GM21737 (cell line): ENCODE measurements around the gene CCSER1.
"Not testable (repeated sequence)": the region's sequence is repeated elsewhere in the genome, so short reads cannot be mapped to it uniquely, and the experiment has no call there.

Experiments
- ATAC-seq: cut with Tn5 transposase; IDR thresholded peaks from one replicate; pipeline ENCODE4 v1.9.1; 2021; ENCODE audit warnings: mild to moderate bottlenecking, moderate library complexity; ENCODE audit not compliant: unreplicated experiment

The CCSER1 gene

DNA sequence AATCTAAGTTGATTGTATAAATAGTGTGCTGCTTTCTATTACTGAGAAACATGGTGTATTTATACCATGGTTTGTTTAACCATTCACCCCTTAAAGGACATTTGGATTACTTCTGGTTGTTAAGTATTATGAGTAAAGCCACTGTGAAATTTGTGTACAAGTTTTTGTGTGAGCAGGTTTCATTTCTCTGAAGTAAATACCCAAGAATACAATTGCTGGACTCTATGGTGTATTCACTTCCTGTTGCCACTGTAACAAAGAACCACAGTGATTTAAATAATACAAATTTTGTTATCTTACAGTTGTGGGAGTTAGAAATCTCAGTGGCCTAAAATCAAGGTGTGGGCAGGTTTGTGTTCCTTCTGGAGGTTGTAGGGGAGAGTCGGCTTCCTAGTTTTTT is 869.6 kb downstream of the CCSER1 start:
- ATAC-seq, result no peak

DNA sequence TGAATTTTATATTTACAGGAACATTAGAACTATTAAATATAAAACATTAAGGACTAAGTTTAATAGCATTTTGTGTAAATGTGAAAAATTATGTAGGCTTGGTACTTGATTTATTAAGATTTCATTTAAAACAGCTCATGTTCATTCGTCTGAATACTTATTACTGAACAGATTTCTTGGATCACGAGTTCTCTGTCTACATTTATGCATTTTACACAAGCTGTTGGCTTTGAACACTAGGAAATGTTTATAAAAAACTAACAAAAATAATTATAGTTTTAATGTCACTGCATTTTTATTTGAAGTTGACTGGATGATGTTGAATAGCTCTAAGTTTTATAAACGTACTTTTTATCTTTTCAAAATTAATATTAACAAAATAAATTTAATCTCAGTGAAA is 888.7 kb downstream of the CCSER1 start:
- ATAC-seq, result no peak

DNA sequence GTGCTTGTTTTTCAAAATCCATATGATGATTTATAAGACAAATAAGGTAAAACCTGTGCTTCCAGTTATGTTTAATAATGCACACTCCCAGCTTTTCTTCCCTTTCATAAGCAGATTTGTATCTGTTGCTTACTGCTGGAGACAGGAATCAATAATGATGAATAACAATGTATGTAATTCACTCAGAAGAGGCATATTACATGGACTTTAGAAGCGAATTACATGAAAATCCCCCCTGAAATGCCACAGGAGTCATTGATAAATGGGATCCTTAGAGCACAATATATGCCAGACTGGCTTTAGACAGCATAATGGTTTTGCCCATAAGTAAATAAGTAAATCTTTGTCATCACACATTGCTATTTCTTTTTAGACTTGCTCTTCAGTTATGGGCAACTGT is 892.3 kb downstream of the CCSER1 start:
- no peak for ATAC-seq

DNA sequence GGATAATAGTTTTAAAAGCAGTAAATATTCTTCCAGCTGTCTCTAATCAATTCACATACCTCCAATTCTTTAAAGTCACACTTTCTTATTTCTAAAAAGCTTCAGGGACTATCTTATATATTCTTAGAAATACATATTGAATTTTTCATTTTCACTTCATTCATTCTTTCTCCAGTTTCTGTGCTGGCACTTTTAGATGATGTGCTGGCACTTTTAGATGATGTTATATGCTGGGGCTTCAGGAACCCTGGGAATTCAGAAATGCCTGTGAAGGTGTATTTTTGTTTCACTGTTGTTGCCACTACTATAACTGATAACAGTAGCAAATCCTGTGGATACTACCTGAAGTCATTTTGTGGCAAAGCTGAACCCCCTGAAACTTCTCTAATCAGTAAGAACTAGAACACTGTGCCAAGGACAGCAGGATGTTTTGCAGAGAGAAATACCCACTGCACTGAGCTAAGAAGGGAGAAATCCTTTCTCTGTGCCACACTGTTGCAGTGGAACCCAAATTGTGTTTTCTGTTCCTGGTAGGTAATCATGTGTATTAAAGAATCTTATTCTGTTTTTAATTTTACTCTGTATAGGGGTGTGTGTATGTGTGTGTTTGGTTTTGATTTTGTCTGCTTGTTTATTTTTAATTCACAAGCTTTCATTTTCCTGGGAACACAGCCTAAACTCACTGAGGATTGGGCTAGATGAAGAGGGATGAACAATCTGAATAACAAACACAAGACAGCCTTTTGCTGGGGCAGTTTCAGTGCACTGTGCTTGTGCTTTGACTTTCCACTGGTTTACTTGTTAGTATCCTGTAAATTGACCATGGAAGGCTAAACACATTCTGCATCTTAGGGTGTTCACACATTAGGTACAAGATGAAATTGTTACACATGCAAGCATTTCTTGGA is 898.3 kb downstream of the CCSER1 start:
- ATAC-seq, result no peak

DNA sequence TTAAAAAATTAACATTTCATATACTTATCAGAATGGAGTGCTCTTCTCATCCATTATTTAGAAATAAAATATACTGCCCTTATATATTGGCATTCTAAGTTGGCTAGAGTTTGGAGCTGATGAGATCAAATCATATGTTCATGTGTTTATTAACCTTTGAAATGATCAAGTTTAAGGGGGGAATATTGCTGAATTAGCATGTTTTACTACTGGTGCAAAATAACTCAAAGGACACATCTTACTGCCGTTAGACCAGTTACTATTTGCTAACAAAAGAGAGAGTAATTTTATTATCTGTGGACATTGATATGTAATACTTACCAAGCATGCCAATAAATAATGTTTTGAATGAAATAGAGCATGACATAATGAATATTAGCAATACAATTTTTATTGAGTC is 901.0 kb downstream of the CCSER1 start:
- ATAC-seq, result no peak

DNA sequence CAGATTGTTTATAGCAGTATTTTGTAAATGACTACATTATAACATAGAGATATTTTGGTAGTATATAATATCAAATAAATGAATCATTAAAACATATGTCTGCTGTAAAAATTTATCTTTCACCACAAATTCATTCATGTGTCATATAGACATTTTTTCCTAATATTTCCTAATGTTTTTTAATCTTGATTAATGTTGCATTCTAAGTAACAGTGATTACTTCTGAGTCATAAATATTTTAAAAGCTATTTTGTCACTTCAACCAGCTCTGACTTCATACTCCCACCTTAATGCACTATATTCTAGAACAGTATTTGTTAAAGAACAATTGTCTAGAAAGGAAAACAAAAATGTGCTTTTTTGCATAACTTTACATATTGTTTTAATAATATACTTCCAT is 904.6 kb downstream of the CCSER1 start:
- no peak for ATAC-seq

DNA sequence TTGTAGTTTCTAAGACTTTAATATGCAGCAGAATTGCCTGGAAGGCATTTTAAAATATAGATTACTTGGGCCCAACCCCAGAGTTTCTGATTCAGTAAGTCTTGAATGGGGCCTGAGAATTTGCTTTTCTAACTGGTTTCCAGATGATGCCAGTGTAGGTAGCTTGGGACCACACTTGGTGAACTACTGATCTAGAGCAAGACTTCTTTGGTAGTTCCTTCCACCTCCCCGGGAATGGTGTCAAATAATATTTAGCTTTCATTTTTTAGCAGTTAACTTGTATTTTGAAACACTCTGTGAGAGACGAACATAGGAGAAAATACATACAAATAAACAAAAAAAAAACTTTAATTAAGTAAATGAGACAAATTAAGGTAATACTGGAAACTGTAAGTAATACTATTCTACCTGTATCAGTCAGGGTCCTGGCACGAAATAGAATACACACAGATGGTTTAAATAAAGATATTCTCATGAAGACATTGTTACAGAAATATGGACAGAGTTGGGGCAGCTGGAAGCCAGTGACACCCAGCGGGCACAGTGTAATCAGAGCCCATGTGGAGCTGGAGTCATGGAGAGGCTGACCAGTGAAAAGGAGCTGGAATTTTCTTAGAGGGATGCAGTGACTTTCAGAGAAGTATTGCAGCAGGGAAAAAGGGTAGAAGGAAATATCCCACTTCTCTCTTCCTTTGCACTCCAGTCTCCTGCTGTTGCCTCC is 905.7 kb downstream of the CCSER1 start:
- no peak for ATAC-seq

DNA sequence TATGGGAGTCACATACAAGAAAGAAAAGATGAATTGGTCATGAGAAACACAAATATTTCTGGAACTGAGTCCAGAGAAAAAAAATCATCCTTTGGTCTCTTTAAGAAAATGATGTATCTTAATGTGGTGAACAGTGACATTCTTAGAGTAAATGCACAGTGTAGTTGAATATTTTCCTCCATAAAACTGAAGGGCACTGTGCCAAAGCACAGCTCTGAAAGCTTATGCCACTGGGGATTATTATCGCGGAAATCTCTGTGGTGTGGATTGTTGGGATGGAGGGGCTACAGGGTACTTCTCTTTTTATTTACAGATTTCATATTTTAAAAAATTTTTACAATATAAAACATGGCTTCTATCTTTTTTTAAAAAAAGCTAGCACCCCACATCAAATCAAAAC is 908.1 kb downstream of the CCSER1 start:
- no peak for ATAC-seq

DNA sequence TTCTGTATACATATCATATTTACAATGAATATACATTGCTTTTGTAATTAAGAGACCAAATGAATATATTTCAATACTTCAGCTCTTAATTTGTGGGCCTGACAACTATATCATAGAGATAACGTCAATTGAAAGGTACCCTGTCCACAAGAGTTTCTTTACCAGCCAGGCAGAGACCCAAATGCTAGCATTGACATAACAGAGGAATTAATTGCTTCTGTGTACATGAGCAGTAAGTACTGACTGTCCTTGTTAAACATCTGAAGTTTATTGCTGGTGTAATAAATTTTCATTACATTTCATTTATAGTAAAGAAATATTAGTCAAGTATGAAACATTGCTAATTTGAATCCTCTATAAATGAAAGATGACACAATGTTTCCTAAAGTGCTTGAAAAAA is 910.8 kb downstream of the CCSER1 start:
- no peak for ATAC-seq

DNA sequence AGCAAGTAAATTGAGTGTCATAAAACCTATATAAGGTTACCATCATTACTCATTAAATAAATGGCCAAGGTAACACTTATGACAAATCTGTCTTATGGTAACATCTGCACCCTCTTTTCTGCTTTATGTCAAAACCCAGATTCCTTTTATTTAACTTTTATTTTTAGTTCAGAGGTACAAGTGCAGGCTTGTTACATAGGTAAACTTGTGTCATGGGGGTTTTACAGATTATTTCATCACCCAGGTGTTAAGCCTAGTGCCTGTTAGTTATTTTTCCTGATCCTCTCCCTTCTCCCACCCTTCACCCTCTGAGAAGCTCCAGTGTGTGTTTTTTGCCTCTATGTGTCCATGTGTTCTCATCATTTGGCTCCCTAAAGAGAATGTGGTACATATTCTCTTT is 930.7 kb downstream of the CCSER1 start:
- no peak for ATAC-seq

DNA sequence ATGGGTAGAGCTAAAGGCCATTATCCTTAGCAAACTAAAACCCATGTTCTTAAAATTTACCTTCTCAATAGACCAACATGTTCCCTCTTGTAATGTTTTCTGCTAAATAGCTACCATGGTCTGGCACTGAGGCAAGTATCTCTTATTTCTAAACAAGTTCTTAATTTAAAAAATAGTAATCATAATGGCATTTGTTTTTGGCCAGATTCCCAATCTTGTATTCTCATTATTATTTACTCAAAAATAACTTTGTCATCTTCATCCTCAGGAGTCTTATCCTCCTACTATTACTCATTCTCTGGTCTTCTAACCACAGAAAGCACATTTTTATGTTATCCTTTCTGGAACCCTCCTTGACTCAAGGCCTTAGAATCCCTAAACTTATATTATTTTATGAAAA is 931.2 kb downstream of the CCSER1 start:
- ATAC-seq, result no peak

DNA sequence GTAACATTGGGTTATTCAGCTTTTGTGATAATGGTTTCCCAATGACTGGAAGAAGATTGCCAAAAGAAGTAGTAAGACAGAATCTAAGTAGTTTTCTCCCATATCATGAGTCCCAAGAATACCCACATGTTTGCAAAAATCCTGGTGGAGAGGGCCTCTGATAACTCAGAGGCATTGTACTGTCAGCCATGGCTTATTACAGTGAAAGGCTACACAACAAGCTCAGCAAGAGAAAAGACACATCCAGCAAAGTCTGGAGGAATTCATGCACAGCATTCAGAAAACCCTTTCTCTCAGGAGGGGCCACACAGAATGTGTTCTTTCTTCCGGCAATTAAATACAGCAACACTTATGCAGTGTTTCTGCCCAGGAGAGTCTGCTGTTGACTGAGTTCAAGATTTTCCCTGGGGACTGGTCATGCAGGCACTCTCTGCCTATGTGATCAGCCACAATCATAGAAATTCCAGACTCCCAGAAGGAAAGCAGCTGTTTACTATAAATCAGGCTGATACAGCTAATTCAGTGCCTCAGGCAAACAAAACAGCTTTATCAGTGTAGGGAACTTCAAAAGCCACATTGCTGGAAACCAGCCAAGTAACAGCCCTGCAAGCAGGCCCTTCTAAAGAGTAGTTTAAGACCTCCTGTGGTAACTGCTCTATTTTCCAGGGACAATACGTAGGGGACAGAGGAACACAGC is 937.1 kb downstream of the CCSER1 start:
- ATAC-seq, result no peak

DNA sequence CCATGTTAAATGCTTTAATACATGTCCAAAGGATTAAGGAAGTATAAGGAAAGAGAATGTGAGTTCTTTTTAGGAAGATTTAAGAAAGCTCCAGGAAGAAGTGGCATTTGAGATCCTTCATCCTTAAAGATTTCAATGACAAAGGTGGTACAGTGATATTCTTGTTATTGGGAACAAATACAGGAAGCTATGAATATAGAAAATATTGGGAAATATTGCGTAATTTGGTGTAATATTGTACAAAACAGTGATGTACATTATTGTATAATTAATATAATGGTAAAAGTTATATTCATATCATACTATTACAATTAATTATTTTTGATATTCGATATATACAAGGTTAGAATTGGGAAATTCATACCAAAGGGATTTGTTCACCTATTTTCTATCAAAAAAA is 937.9 kb downstream of the CCSER1 start:
- ATAC-seq, result no peak

DNA sequence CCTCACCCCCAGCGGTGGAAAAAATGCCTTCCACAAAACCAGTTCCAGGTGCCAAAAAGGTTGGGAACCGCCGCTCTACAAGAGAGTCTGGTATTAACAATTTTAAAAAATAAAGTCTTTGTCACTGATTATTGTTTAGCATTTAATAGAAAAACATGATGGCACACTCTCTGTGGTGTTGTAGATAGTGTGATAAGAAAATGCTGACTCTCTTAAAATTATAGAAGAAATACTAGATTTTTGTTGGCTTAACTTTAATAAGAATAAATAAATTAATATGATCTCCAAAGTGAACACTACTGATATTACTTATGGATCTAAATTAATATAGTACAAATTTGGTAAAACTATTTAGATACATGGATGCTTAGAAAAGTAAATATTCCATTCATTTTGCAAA is 943.5 kb downstream of the CCSER1 start:
- ATAC-seq, result no peak

DNA sequence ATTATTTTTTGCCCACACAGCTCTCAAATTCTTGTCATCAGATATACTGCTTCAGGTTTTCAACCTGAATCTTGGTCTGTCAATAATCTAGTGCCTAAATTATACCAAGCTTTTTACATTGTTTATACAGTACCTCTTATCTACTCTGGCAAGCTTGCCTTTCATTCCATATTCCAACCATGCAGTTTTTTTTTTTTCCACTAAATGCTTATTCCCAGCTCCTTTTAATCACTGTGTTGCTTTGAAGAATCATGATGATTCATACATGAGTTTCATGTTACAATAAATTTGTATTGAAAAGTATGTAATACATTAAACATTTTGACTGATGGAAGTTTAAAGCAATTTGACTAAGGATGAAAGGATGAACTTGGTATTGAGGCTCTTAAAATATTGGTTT is 949.0 kb downstream of the CCSER1 start:
- ATAC-seq, result no peak

DNA sequence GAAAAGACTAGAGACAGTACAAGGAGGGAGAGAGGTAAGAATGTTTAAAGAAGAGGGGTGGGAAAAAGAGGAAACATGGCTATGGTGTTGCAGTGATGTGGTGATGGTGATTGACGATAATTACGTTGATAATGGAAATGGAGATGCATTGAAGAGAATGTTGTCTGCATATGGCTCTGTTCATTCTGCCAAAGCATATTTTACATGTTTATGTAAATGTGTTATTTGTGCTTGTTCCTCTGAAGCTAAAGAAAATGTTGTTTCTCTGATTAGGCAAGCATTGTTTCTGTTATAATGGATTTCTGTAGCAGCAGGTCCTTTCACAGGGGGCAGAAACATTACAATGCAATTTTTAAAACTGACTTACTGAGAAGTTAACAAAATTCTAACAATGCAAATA is 958.8 kb downstream of the CCSER1 start:
- ATAC-seq, result no peak

DNA sequence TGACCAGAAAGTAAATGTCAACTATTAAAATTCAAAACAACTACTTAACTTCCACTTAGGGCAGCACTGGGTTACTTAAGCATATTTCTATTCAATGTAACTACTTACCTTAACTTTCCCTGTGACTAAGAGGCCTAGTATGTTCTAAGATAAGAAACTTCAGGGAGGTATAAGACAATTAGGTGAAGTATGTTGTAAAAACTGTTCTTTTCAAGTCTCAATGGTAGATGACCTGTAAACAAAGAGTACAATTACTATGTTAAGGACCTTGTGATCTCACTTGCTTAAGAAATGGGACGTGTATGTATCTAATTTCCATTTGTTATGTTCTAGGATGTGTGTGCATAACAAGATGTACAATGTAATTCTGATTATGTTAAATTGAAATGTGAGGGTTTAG is 960.5 kb downstream of the CCSER1 start:
- ATAC-seq, result no peak

DNA sequence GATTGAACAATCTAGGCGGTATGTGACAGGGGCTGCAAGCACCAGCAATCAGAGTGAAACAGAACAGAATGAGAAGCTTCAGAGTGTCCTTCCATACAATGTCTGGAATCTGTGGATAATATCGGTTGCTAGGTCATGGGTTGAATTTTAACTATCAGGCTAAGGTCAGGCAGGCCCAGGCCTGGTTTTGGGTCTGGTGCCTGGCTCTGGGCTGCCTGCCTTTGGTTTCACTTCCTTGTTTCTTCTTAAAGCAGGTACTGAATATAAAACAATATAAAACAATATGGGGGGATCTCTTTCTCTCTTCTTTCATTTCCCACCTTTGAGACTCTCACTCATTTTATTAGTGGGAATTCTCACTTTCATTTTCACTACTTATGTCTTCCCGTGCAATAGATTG is 962.0 kb downstream of the CCSER1 start:
- no peak for ATAC-seq

DNA sequence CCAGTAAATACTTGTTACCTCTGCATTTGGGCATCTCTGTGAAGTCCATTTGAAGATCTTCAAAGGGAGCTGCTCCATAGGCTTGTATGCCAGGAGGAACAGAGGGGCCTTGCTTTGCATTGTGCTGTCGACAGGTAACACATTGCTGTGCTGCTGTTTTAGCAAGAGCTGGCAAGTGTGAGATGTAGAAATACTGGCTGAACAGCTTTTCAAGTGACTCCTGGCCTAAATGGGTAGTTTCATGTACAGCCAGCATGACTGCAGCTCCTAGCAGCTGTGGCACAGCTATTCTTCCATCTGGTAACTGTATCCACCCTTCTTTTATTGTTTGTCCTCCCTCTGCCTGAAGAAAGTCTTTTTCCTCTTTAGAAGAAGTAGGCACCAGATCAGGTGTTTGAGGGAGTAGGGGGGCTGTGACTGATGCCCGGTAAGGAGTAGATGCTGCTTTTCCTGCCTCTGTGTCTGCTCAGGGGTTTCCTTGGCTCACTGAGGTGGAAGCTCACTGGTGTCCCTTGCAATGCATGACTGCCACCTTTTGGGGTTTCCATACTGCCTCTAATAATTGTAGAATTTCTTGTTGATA is 965.3 kb downstream of the CCSER1 start:
- no peak for ATAC-seq

DNA sequence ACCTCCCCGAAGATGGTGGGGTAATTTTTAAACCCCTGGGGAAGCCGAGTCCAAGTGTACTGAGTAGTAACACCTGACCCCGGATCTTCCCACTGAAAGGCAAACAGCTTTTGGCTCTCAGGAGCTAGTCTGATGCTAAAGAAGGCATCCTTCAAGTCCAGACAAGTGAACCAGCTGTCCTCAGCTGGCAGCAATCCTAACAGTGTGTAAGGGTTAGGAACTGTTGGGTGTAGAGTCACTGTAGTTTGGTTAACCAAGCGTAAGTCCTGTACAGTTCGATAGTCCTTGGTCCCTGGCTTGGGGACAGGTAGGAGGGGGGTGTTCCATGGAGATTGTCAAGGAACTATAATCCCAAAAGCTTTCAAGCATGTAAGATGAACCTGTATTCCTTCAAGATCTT is 967.0 kb downstream of the CCSER1 start:
- ATAC-seq, result not testable (repeated sequence)

DNA sequence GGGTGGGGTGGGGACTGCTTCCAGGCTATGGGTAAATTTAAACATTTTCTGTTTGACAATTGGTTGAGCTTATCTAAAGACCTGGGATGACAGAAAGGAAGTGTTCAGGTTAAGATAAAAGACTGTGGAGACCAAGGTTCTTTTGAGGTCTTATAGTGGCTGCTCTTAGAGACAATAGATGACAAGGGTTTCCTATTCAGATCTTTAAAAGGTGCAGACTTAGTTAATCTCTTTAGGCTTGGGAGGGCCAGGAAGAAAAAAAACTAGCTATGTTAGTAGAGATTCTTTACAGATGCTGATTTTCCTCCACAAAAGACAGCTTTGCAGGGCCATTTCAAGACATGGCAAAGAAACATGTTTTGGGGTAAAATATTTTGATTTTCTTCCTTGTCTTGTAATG is 972.5 kb downstream of the CCSER1 start:
- ATAC-seq, result no peak
